ENCODE results near the gene ITIH4. TPM values are rescaled to one million over a fixed set of nuclear protein-coding genes. Genes with fewer than 3 reads are reported as not detected.

The ITIH4 gene
- total and polyA plus RNA-seq, 9 of the 15 experiments (the other 6 are each of a cell fraction or from before 2014, with no cell fraction given) = 0.09 to 0.62 (median 0.20) TPM; not detected in 6

DNA sequence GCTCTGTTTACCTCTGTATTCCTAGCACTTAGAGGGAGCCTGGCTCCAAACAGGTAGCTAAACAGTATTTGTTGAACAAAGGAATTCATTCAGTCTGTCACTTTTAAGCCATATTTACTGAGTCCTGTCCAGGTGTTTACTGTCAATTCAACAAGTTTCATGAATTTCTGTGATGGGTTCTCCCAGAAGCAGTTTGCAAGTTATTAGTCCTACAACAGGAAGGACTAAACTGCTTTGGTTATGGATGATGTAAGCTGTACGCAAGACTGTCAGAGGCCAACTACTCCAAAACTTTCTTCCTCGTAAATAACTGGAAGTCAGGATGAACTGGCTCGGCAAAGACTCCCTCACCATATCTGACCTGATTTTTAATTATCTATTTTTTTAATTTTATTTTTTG lies 41.8 kb upstream of the ITIH4 start:
- no peaks in the 10 kb centered on the region for H3K9me3 ChIP-seq (replicated peaks; ENCODE audit: control insufficient read depth, insufficient read depth, low read depth, low read length)
- H3K9ac ChIP-seq (ENCODE audit: insufficient read depth in 1 of 2, low read depth in 2 of 2, low read length in 2 of 2) = no peak overlapping the region
- H3K4me1 ChIP-seq (replicated peaks in 1 of 2; ENCODE audit: control insufficient read depth in 2 of 2, insufficient read depth in 2 of 2, low read length in 2 of 2) = peaks cover 10 to 36% of the 10 kb centered on the region in 2 experiments
- POLR2A ChIA-PET = no interaction called here
- intact Hi-C loops (cut with micrococcal nuclease) (no loop called here), in situ Hi-C loops (cut with MboI) (no loop called here)
- H3K9me1 ChIP-seq (ENCODE audit: control insufficient read depth, insufficient read depth, low read length) = no peaks in the 10 kb centered on the region
- ATAC-seq (peak; percentile 57), DNase-seq (ENCODE audit: extremely low read depth in 1 of 4, low spot score in 3 of 4) (no peak), FAIRE-seq (no peak)
- H3K4me2 ChIP-seq (ENCODE audit: insufficient read depth, low read length) = no peak overlapping the region
- CTCF ChIA-PET (ENCODE audit: low intra/inter-chr PET ratio) = no interaction called here
- H2AFZ ChIP-seq (ENCODE audit: low read depth, low read length) = no peak overlapping the region
- no peak overlapping the region; the same call in 2 of the 3 replicates for H3K27ac ChIP-seq (ENCODE audit: extremely low read depth, low read depth, low read length)
- H4K20me1 ChIP-seq (replicated peaks; ENCODE audit: control insufficient read depth, insufficient read depth, low read length) = no peaks in the 10 kb centered on the region
- H3K4me3 ChIP-seq = no peak overlapping the region
- H3K27me3 ChIP-seq (ENCODE audit: control insufficient read depth in 2 of 2, insufficient read depth in 2 of 2, low read length in 2 of 2) = no peaks in the 10 kb centered on the region
- no TSS peak for BruUV-seq (replicated peaks)
- no peaks in the 10 kb centered on the region for H3K36me3 ChIP-seq (ENCODE audit: control insufficient read depth, insufficient read depth, low read length)
- no peaks in the 10 kb centered on the region for H3K79me2 ChIP-seq (ENCODE audit: control insufficient read depth, insufficient read depth, low read length)
- 19% methylated on average over 3 of the region's 3 CpGs for WGBS (ENCODE audit: insufficient coverage, low coverage, missing lambda C conversion rate)
- TF ChIP-seq, protein P1, sequence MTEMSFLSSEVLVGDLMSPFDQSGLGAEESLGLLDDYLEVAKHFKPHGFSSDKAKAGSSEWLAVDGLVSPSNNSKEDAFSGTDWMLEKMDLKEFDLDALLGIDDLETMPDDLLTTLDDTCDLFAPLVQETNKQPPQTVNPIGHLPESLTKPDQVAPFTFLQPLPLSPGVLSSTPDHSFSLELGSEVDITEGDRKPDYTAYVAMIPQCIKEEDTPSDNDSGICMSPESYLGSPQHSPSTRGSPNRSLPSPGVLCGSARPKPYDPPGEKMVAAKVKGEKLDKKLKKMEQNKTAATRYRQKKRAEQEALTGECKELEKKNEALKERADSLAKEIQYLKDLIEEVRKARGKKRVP (CRISPR knock-in tag; IDR thresholded peaks at IDR 0.05) = peak; percentile 91
- TF ChIP-seq, protein P2, sequence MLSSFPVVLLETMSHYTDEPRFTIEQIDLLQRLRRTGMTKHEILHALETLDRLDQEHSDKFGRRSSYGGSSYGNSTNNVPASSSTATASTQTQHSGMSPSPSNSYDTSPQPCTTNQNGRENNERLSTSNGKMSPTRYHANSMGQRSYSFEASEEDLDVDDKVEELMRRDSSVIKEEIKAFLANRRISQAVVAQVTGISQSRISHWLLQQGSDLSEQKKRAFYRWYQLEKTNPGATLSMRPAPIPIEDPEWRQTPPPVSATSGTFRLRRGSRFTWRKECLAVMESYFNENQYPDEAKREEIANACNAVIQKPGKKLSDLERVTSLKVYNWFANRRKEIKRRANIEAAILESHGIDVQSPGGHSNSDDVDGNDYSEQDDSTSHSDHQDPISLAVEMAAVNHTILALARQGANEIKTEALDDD (IDR thresholded peaks at IDR 0.05) = peak; percentile 80; the same call in 1 of the 2 replicates
- peak in 1 of 2 experiments; percentile 34; a peak in 1 of 4 replicates for TF ChIP-seq TRIM24 (IDR thresholded peaks at IDR 0.05)
- TF ChIP-seq ZNF583 (CRISPR knock-in tag; IDR thresholded peaks at IDR 0.05) = no peak
- TF ChIP-seq EP400 (IDR thresholded peaks at IDR 0.05) = 0 out of 2 replicates have a peak, but pooled peaks have one; percentile 28
- TF ChIP-seq, protein P3, sequence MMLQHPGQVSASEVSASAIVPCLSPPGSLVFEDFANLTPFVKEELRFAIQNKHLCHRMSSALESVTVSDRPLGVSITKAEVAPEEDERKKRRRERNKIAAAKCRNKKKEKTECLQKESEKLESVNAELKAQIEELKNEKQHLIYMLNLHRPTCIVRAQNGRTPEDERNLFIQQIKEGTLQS (IDR thresholded peaks at IDR 0.05) = peak; percentile 77; the same call in 1 of the 2 replicates
- TF ChIP-seq, protein P3 (CRISPR knock-in tag; conservative IDR thresholded peaks at IDR 0.05) = no peak
- TF ChIP-seq ZNF311 (CRISPR knock-in tag; IDR thresholded peaks at IDR 0.05) = 0 out of 2 replicates have a peak, but pooled peaks have one; percentile 24
- TF ChIP-seq BACH1 (tag; IDR thresholded peaks at IDR 0.05) = peak; percentile 37; the same call in 1 of the 2 replicates
- no peak for TF ChIP-seq NR2C2 (CRISPR knock-in tag; IDR thresholded peaks at IDR 0.05)
- TF ChIP-seq NR2C2 (tag; IDR thresholded peaks at IDR 0.05) = peak; percentile 52; the same call in 1 of the 2 replicates
- TF ChIP-seq JUND (IDR thresholded peaks at IDR 0.05; ENCODE audit: borderline replicate concordance, low read depth, low read length) = 0 out of 2 replicates have a peak, but pooled peaks have one; percentile 51
- TF ChIP-seq JUND (tag; IDR thresholded peaks at IDR 0.05; ENCODE audit: borderline replicate concordance, low read depth, low read length) = no peak
- TF ChIP-seq, protein P4, sequence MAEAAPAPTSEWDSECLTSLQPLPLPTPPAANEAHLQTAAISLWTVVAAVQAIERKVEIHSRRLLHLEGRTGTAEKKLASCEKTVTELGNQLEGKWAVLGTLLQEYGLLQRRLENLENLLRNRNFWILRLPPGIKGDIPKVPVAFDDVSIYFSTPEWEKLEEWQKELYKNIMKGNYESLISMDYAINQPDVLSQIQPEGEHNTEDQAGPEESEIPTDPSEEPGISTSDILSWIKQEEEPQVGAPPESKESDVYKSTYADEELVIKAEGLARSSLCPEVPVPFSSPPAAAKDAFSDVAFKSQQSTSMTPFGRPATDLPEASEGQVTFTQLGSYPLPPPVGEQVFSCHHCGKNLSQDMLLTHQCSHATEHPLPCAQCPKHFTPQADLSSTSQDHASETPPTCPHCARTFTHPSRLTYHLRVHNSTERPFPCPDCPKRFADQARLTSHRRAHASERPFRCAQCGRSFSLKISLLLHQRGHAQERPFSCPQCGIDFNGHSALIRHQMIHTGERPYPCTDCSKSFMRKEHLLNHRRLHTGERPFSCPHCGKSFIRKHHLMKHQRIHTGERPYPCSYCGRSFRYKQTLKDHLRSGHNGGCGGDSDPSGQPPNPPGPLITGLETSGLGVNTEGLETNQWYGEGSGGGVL (CRISPR knock-in tag; IDR thresholded peaks at IDR 0.05) = no peak
- peak; percentile 48; the same call in 1 of the 2 replicates for TF ChIP-seq CXXC5 (CRISPR knock-in tag; IDR thresholded peaks at IDR 0.05)
- TF ChIP-seq KLF6 (CRISPR knock-in tag; IDR thresholded peaks at IDR 0.05; ENCODE audit: borderline replicate concordance) = peak; percentile 59; the same call in 1 of the 2 replicates
- peak; percentile 64; the same call in 1 of the 2 replicates for TF ChIP-seq ZNF589 (CRISPR knock-in tag; IDR thresholded peaks at IDR 0.05; ENCODE audit: low read depth)
- peak; percentile 10 for TF ChIP-seq MEIS2 (IDR thresholded peaks at IDR 0.05; ENCODE audit: partially characterized antibody)
- peak; percentile 67 for TF ChIP-seq ZNF766 (CRISPR knock-in tag; conservative IDR thresholded peaks at IDR 0.05)
- peak; percentile 47 for TF ChIP-seq GABPA (tag; conservative IDR thresholded peaks at IDR 0.05; ENCODE audit: low read depth)

Data from K562 (cell line).